Tongue (tissue), 2 donors: ENCODE measurements around the gene SMIM35. TPM values are rescaled to one million over a fixed set of nuclear protein-coding genes. Genes with fewer than 3 reads are reported as not detected.

ENCODE experiments used
- DNase-seq: peaks from one replicate; pipeline ENCODE4 v3.0.0-alpha.2; 2015
- total RNA-seq: library from RNA; depleted of rRNA; stranded (reverse); fragments of >200 nt; gene quantifications from one replicate; pipeline ENCODE4 v1.2.3, GENCODE V29; 2014

Gene SMIM35
- total RNA-seq, 1 donor from 2014 or later = not detected

DNA sequence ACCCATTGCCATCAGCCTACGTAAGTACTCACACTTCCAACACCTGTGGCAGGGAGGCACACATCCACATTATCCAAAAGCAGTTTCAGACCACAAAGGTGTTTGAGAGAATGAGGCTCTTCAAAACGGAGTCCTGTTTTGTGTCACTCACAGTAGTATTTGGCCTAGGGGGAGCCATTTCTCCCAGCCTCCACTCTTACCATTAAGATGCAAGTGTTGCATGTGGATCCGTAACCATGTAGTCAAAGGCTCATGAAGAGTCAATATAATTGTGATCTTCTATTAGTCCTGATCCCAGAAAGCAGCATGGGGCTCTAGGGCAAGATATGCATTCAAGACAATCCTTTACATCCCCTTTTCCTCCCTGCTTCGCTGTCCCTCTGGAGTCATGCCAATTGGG lies 59.1 kb downstream of the SMIM35 start:
- DNase-seq = no peak

DNA sequence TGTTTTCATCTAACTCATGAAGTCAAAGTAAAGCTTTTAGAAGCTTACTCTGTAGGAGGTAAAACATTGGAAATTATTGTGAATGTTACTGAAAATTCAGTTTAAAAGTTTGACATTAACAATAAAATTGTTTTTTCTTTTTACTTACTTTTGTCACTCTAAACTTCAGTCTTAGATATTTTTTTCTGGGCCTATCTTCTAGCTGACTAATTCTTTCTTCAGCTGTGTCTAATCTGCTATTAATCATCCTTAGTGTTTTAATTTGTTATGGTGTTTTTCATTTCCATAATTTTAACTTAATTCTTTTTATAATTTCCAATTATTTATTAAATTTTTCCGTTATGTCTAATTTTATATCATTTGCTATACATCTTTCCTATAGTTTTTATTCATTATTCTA lies 65.6 kb downstream of the SMIM35 start:
- no peak for DNase-seq

- DNase-seq = no peak
Observed at GRCh38 chr11:118018401-118018800, 68.4 kb downstream of the SMIM35 start.

DNA sequence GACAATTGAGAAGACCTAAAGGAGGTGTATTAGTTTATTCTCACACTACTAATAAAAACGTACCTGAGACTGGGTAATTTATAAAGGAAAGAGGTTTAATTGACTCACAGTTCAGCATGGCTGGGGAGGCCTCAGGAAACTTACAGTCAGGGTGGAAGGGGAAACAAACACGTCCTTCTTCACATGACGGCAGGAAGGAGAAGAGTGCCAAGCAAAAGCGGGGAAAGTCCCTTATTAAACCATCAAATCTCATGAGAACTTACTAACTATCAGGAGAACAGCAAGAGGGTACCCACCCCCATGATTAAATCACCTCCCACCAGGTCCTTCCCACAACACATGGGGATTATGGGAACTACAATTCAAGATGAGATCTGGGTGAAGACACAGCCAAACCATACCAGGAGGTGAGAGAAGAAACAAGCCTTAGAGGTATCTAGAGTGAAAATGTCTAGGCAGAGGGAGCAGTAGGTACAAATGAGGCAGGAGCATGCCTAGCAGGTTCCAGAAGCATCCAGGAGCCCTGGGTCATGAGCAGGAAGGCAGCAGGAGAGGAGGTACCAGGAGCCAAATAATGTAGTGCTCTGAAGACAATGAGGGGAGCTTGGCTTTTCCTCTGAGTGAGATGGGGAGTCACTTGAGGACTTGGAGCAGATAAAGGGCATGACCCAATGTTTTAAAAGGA lies 69.0 kb downstream of the SMIM35 start:
- no peak for DNase-seq

GRCh38 chr11:118017111-118017510 lies 69.7 kb downstream of the SMIM35 start:
- DNase-seq = no peak

DNA sequence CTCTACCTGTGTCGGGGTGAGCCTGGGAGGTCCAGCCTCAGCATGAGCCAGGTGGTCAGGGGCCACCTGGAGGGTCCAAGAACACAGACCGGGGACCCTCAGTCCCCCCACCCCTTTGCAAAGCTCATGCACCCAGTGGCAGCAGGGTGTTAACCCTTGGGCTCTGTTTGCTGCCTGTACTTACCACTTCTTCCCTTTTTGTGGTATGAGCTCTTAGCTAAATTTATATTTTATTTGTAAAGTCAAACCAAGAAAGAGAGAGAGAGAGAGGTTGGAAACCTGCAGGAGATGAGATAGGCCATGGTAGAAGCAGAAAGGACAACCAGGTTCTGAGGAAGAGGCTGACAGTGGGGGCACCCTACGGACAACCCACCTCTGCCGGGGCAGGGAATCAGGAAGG lies 70.7 kb downstream of the SMIM35 start:
- DNase-seq = no peak

DNA sequence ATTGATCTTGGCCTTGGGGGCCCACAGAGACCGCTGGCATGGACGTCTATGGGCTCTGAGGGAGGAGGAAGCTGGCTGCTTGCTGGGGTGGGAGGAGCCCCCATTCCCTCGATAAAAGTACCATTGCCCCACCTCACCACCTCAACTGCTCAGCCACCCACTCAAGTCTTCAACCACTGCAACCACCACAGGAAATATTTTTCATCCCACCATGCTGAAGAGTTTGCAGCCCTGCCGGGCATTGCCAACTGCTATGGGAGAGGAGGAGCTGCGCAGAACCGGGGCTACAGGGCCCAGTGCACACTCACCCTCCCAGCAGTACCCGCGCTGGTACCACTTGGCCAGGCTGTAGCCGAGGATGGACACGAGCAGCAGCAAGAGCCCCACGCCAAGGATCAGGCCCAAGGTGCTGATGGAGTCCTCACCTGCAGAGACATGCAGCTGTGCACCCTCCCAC lies 71.3 kb downstream of the SMIM35 start:
- no peak for DNase-seq

DNA sequence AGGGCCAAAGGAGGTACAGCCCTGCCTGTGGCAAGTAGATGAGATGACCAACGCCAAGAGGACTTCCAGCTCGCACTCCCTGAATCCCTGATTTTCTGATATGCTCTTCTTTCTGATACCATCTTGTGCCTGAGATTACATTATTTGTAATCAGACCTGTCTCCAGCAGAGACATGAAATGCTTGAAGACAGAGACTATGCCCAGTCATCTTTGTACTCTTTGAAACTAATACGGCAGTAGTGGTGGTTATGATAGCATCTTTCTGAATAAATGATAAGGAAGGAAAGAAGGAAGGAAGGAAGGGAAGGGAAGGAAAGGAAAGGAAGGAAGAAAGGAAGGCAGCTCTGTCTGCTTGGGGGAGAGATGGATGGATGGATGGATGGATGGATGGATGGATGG lies 72.7 kb downstream of the SMIM35 start:
- no peak for DNase-seq

- DNase-seq = no peak
Observed at GRCh38 chr11:118012083-118012669, 74.6 kb downstream of the SMIM35 start.

DNA sequence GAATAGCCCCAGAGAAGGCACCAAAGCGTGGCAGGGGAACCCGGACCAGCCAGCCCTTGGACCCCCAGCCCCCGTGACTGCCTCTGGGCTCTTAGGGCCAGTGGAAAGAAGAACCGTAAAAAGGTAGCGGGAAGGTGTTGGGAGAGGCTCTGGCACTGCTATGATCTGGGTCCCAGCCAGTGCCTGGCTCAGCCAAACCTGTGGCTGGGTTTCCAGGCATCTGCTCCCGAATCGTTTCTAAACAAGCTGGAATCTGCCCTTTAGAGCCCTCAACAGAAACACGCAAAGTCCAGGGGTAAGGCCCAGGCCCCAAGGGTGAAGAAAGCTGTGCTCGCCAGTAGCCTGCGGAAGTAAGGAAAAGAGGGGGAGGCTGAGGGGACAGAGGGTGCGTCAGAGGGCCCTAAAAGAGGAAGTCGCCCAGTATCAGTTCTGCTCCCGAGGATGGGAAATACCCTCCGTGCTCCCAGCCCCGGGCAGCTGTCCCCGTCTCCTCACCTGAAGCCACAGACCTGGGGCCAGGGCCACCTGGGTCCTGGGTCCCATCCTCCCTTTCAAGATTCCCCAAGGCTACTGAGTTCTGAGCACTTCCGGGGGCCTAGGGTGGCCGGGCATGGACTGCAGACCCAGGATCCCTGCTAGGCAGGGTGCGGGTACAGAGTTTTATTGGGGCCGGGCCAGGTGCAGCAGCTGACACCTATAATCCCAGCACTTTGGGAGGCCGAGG lies 75.9 kb downstream of the SMIM35 start:
- peak; percentile 26 for DNase-seq

DNA sequence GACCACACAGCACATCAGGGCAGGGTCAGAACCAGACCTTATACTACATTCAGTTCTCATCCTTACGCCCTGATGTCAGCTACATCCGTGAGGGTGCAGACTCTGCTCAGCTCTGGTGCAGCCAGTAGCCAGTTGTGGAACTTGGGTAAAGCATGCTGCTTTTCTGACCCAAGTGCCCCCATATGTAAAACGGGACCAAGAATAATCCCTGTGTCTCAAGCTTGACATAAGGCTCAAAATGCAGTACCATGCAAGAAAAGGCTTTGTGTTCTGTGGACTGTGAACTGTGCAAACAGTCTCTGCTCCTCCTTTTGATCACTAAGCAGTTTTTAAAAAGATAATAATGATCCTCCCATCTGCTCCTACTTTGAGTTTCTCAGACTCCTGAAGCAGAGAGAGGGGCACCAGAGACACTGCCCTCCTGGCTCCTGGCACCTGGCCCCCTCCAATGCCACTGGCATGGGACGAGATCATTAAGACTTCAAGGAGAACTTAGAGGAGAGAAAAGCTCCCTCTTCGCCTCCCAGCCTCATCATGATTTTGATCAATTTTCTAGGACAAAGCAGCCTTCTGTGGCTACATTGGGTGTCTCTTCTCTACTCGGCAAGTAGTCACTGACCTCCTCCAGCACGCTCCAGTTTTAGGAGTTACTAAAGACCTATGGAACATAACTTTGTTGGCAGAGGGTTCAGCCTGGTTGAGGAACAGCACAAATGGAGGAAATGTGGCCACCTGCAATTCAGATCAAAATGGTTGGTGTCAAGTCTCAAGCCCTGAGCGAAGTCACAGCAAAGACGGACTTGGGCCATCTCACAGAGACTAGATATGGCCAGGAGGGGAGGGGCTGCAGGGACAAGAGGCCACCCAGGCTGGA lies 76.7 kb downstream of the SMIM35 start:
- no peak for DNase-seq

DNA sequence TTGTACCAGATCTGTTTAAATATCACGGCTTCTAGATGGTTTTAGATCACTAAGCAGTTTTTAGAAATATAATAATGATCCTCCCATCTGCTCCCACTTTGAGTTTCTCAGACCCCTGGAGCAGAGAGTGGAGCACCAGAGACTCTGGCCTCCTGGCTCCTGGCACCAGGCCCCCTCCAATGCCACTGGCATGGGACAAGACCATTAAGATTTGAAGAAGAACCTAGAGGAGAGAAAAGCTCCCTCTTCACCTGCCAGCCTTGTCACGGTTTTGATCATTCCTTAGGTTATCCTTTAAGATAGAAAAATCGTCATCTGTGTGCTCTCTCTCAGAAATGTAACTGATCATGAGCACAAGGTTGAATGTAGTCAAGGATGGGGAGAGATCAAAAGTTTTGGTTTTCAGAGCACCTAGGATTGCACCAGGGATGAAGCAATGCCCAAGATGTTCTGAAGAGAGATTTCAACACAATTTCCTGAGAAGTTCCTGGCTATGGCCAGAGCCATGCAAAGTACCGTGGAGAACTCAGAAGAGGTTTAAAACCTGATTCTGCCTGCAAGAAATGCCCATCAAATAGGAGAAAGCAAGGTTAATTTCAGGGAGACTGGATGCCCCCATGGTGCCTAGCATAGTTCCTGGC lies 78.4 kb downstream of the SMIM35 start:
- DNase-seq = no peak

- peak; percentile 52 for DNase-seq
Observed at GRCh38 chr11:118007563-118008270, 79.0 kb downstream of the SMIM35 start.

- no peak for DNase-seq
Observed at GRCh38 chr11:118007040-118007439, 79.7 kb downstream of the SMIM35 start.

DNA sequence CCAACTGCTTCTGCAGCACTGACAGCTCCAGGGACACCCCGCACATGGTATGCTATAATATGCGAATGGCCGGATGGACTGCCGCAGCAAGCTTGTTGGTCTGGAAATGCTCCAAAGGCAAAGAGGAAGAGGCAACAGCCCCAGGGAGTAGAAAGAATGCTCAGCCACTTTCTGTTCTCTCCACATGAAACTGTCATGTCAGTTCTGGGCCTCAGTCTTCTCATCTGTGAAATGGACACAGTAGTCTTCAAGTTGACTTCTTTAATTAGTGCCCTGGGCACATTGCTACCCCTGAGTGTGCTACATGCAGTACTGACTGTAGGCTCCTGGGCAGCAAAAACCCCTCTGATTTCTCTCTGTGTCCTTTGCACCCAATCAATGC lies 80.6 kb downstream of the SMIM35 start:
- no peak for DNase-seq

- DNase-seq = no peak
Observed at GRCh38 chr11:118005224-118006152, 81.3 kb downstream of the SMIM35 start.

GRCh38 chr11:118004543-118005223 lies 82.1 kb downstream of the SMIM35 start:
- no peak for DNase-seq

- no peak for DNase-seq
Observed at GRCh38 chr11:118003456-118003855, 83.3 kb downstream of the SMIM35 start.
